GM23338 (cell line): Measurements from ENCODE around the gene HSD17B1.

Source experiments
- EZH2 ChIP-seq: fragments of 200-600 bp; sonication (generic); IDR thresholded peaks from one replicate; pipeline ENCODE4 v1.8.0; 2017; ENCODE audit warnings: antibody characterized with exemption, mild to moderate bottlenecking, low read depth; ENCODE audit not compliant: unreplicated experiment
- EZH2phosphoT487 ChIP-seq: fragments of 200-600 bp; sonication (generic); IDR thresholded peaks from one replicate; pipeline ENCODE4 v1.8.1; 2018; ENCODE audit warnings: antibody characterized with exemption; ENCODE audit not compliant: unreplicated experiment
- JUNB ChIP-seq: IDR thresholded peaks from one replicate; pipeline ENCODE4 v1.6.1; 2016; ENCODE audit warnings: antibody characterized with exemption; ENCODE audit not compliant: unreplicated experiment
- TF ChIP-seq, protein P1 (sequence below), 2 experiments: fragments of 200-600 bp in 1 of 2; sonication (generic) in 1 of 2; conservative IDR thresholded peaks; 2 replicates each; pipeline versions ENCODE4 v1.5.1 to v1.6.1; 2016 to 2017; ENCODE audit warnings: antibody characterized with exemption in 2 of 2, low read depth in 2 of 2, mild to moderate bottlenecking in 2 of 2, moderate library complexity in 1 of 2
- TF ChIP-seq, protein P2 (sequence below): IDR thresholded peaks from 2 replicates; pipeline ENCODE4 v1.6.1; 2016; ENCODE audit warnings: antibody characterized with exemption
- TF ChIP-seq, protein P3 (sequence below): IDR thresholded peaks from one replicate; pipeline ENCODE4 v1.6.1; 2018; ENCODE audit warnings: antibody characterized with exemption; ENCODE audit not compliant: unreplicated experiment

DNA sequence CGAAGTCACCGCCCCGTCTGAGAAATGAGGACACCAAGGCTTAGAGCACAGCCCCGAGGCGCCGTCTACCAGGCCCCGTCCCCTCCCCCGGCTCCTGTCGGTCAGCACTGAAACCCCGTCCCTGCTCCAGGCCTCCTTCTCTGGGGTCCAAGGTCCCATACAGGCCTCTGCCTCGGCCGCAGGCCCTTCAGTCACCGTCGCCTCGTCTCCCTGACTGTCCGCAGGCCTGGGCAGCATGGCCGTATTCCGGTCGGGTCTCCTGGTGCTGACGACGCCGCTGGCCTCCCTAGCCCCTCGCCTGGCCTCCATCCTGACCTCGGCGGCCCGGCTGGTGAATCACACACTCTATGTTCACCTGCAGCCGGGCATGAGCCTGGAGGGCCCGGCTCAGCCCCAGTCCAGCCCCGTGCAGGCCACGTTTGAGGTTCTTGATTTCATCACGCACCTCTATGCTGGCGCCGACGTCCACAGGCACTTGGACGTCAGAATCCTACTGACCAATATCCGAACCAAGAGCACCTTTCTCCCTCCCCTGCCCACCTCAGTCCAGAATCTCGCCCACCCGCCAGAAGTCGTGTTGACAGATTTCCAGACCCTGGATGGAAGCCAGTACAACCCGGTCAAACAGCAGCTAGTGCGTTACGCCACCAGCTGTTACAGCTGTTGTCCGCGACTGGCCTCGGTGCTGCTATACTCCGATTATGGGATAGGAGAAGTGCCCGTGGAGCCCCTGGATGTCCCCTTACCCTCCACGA, 9.8 kb downstream of the HSD17B1 start:
- TF ChIP-seq, protein P1, sequence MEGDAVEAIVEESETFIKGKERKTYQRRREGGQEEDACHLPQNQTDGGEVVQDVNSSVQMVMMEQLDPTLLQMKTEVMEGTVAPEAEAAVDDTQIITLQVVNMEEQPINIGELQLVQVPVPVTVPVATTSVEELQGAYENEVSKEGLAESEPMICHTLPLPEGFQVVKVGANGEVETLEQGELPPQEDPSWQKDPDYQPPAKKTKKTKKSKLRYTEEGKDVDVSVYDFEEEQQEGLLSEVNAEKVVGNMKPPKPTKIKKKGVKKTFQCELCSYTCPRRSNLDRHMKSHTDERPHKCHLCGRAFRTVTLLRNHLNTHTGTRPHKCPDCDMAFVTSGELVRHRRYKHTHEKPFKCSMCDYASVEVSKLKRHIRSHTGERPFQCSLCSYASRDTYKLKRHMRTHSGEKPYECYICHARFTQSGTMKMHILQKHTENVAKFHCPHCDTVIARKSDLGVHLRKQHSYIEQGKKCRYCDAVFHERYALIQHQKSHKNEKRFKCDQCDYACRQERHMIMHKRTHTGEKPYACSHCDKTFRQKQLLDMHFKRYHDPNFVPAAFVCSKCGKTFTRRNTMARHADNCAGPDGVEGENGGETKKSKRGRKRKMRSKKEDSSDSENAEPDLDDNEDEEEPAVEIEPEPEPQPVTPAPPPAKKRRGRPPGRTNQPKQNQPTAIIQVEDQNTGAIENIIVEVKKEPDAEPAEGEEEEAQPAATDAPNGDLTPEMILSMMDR (conservative IDR thresholded peaks at IDR 0.05; ENCODE audit: low read depth in 2 of 2), result no peak
- no peak for TF ChIP-seq EZH2
- TF ChIP-seq, protein P2, sequence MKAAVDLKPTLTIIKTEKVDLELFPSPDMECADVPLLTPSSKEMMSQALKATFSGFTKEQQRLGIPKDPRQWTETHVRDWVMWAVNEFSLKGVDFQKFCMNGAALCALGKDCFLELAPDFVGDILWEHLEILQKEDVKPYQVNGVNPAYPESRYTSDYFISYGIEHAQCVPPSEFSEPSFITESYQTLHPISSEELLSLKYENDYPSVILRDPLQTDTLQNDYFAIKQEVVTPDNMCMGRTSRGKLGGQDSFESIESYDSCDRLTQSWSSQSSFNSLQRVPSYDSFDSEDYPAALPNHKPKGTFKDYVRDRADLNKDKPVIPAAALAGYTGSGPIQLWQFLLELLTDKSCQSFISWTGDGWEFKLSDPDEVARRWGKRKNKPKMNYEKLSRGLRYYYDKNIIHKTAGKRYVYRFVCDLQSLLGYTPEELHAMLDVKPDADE, result no peak
- no peak for TF ChIP-seq EZH2phosphoT487
- TF ChIP-seq, protein P3, sequence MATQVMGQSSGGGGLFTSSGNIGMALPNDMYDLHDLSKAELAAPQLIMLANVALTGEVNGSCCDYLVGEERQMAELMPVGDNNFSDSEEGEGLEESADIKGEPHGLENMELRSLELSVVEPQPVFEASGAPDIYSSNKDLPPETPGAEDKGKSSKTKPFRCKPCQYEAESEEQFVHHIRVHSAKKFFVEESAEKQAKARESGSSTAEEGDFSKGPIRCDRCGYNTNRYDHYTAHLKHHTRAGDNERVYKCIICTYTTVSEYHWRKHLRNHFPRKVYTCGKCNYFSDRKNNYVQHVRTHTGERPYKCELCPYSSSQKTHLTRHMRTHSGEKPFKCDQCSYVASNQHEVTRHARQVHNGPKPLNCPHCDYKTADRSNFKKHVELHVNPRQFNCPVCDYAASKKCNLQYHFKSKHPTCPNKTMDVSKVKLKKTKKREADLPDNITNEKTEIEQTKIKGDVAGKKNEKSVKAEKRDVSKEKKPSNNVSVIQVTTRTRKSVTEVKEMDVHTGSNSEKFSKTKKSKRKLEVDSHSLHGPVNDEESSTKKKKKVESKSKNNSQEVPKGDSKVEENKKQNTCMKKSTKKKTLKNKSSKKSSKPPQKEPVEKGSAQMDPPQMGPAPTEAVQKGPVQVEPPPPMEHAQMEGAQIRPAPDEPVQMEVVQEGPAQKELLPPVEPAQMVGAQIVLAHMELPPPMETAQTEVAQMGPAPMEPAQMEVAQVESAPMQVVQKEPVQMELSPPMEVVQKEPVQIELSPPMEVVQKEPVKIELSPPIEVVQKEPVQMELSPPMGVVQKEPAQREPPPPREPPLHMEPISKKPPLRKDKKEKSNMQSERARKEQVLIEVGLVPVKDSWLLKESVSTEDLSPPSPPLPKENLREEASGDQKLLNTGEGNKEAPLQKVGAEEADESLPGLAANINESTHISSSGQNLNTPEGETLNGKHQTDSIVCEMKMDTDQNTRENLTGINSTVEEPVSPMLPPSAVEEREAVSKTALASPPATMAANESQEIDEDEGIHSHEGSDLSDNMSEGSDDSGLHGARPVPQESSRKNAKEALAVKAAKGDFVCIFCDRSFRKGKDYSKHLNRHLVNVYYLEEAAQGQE, result no peak
- no peak for TF ChIP-seq JUNB
